HepG2 (cell line): ENCODE results near the gene INTS1. TPM values are rescaled to one million over a fixed set of nuclear protein-coding genes. Genes with fewer than 3 reads are reported as not detected.

Experiments
- BRCA1 ChIP-seq: sonication (generic); formaldehyde crosslinking; IDR thresholded peaks from 2 replicates; pipeline ENCODE4 v1.4.0; 2020; ENCODE audit warnings: missing genetic modification reagents
- CENPBD1 ChIP-seq: sonication (generic); formaldehyde crosslinking; IDR thresholded peaks from 2 replicates; pipeline ENCODE4 v1.8.0; 2022; ENCODE audit warnings: missing genetic modification reagents, low read depth, mild to moderate bottlenecking, borderline replicate concordance
- GTF2F1 ChIP-seq: fragments of 150-350 bp; IDR thresholded peaks from 2 replicates; pipeline ENCODE4 v1.6.1; 2014; ENCODE audit warnings: low read length
- ISX ChIP-seq: sonication (generic); formaldehyde crosslinking; conservative IDR thresholded peaks from 2 replicates; pipeline ENCODE4 v1.5.0; 2020; ENCODE audit warnings: missing genetic modification reagents
- KLF13 ChIP-seq: sonication (generic); formaldehyde crosslinking; IDR thresholded peaks from 2 replicates; pipeline ENCODE4 v1.4.0; 2020; ENCODE audit warnings: mild to moderate bottlenecking, missing genetic modification reagents
- RCOR2 ChIP-seq: IDR thresholded peaks from 2 replicates; pipeline ENCODE4 v1.6.1; 2016; ENCODE audit warnings: missing biosample characterization, missing genetic modification reagents
- ZBTB37 ChIP-seq: sonication (generic); formaldehyde crosslinking; IDR thresholded peaks from 2 replicates; pipeline ENCODE4 v1.4.0; 2020; ENCODE audit warnings: mild to moderate bottlenecking, missing genetic modification reagents
- ZC3H4 ChIP-seq: sonication (generic); formaldehyde crosslinking; IDR thresholded peaks from 2 replicates; pipeline ENCODE4 v1.4.0; 2020; ENCODE audit warnings: missing genetic modification reagents, borderline replicate concordance
- ZFAT ChIP-seq: sonication (generic); formaldehyde crosslinking; conservative IDR thresholded peaks from 2 replicates; pipeline ENCODE4 v1.8.1; 2023; ENCODE audit warnings: missing genetic modification reagents, inconsistent platforms
- ZFP36L1 ChIP-seq: sonication (generic); formaldehyde crosslinking; IDR thresholded peaks from 2 replicates; pipeline ENCODE4 v1.8.0; 2022; ENCODE audit warnings: mild to moderate bottlenecking, missing genetic modification reagents, moderate library complexity
- ZNF101 ChIP-seq: sonication (generic); formaldehyde crosslinking; IDR thresholded peaks from 2 replicates; pipeline ENCODE4 v1.4.0; 2020; ENCODE audit warnings: mild to moderate bottlenecking, low read depth, missing genetic modification reagents, borderline replicate concordance
- ZNF296 ChIP-seq: sonication (generic); formaldehyde crosslinking; conservative IDR thresholded peaks from 2 replicates; pipeline ENCODE4 v1.5.0; 2020; ENCODE audit warnings: mild to moderate bottlenecking, missing genetic modification reagents
- ZNF337 ChIP-seq: sonication (generic); formaldehyde crosslinking; IDR thresholded peaks from 2 replicates; pipeline ENCODE4 v1.5.1; 2020; ENCODE audit warnings: missing genetic modification reagents, low read depth, mild to moderate bottlenecking, borderline replicate concordance
- ZNF503 ChIP-seq: sonication (generic); formaldehyde crosslinking; IDR thresholded peaks from 2 replicates; pipeline ENCODE4 v1.4.0; 2020; ENCODE audit warnings: missing genetic modification reagents
- ZNF746 ChIP-seq: sonication (generic); formaldehyde crosslinking; IDR thresholded peaks from 2 replicates; pipeline ENCODE4 v1.8.0; 2022; ENCODE audit warnings: mild to moderate bottlenecking, missing genetic modification reagents
- ZNF784 ChIP-seq: sonication (generic); formaldehyde crosslinking; IDR thresholded peaks from 2 replicates; pipeline ENCODE4 v1.5.1; 2020; ENCODE audit warnings: missing genetic modification reagents, mild to moderate bottlenecking, borderline replicate concordance
- ZNF83 ChIP-seq: sonication (generic); formaldehyde crosslinking; IDR thresholded peaks from 2 replicates; pipeline ENCODE4 v1.4.0; 2020; ENCODE audit warnings: missing genetic modification reagents, mild to moderate bottlenecking, borderline replicate concordance
- polyA plus RNA-seq, 8 experiments: library from polyadenylated mRNA; depleted of rRNA in 3 of 8; stranded (reverse) in 7 of 8; unstranded in 1 of 8; fragments of >200 nt; fragmentation: Illumina TruSeq in 4 of 8; extraction: Trizol in 4 of 8; gene quantifications; 2 replicates each; pipeline versions ENCODE4 v1.2.1 to v1.2.3, GENCODE V29; 2011 to 2016; ENCODE audit warnings: low read depth in 4 of 8, missing spikeins in 1 of 8, mixed read lengths in 1 of 8; ENCODE audit not compliant: insufficient read depth in 1 of 8
- total RNA-seq, 5 experiments: library from RNA; depleted of rRNA; stranded (reverse); fragments of >200 nt; fragmentation: Illumina TruSeq; extraction: Trizol; gene quantifications; 2 replicates each; pipeline ENCODE4 v1.2.3, GENCODE V29; 2016; ENCODE audit warnings: low read depth in 1 of 5
- TF ChIP-seq, protein P1 (sequence below): sonication (generic); formaldehyde crosslinking; IDR thresholded peaks from 2 replicates; pipeline ENCODE4 v1.4.0; 2020; ENCODE audit warnings: mild to moderate bottlenecking, missing genetic modification reagents

The INTS1 gene
- total and polyA plus RNA-seq, 2 of the 13 experiments (the other 11 are each of a cell fraction or from before 2014, with no cell fraction given): 13.7 to 29.0 TPM

- TF ChIP-seq ZNF101 (CRISPR knock-in tag) (no peak), RCOR2 (CRISPR knock-in tag) (0 out of 2 replicates have a peak, but pooled peaks have one; percentile 44), GTF2F1 (no peak), ZNF296 (CRISPR knock-in tag) (no peak), ZNF746 (peak; percentile 82), ZNF337 (no peak), ZNF784 (CRISPR knock-in tag) (no peak), ISX (CRISPR knock-in tag) (no peak), ZC3H4 (CRISPR knock-in tag) (no peak), ZNF83 (CRISPR knock-in tag) (no peak; the same call in 1 of the 2 replicates), ZBTB37 (no peak), CENPBD1 (no peak), ZFAT (CRISPR knock-in tag) (no peak), BRCA1 (CRISPR knock-in tag) (no peak), ZNF503 (CRISPR knock-in tag) (no peak), ZFP36L1 (CRISPR knock-in tag) (no peak), KLF13 (CRISPR knock-in tag) (no peak)
- TF ChIP-seq, protein P1, sequence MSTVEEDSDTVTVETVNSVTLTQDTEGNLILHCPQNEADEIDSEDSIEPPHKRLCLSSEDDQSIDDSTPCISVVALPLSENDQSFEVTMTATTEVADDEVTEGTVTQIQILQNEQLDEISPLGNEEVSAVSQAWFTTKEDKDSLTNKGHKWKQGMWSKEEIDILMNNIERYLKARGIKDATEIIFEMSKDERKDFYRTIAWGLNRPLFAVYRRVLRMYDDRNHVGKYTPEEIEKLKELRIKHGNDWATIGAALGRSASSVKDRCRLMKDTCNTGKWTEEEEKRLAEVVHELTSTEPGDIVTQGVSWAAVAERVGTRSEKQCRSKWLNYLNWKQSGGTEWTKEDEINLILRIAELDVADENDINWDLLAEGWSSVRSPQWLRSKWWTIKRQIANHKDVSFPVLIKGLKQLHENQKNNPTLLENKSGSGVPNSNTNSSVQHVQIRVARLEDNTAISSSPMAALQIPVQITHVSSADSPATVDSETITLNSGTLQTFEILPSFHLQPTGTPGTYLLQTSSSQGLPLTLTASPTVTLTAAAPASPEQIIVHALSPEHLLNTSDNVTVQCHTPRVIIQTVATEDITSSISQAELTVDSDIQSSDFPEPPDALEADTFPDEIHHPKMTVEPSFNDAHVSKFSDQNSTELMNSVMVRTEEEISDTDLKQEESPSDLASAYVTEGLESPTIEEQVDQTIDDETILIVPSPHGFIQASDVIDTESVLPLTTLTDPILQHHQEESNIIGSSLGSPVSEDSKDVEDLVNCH (CRISPR knock-in tag): no peak
Observed at GRCh38 chr7:1532456-1533254, 28.5 kb upstream of the INTS1 start (continued).
